ENCODE results near the gene KIAA0586.

Gene KIAA0586

DNA sequence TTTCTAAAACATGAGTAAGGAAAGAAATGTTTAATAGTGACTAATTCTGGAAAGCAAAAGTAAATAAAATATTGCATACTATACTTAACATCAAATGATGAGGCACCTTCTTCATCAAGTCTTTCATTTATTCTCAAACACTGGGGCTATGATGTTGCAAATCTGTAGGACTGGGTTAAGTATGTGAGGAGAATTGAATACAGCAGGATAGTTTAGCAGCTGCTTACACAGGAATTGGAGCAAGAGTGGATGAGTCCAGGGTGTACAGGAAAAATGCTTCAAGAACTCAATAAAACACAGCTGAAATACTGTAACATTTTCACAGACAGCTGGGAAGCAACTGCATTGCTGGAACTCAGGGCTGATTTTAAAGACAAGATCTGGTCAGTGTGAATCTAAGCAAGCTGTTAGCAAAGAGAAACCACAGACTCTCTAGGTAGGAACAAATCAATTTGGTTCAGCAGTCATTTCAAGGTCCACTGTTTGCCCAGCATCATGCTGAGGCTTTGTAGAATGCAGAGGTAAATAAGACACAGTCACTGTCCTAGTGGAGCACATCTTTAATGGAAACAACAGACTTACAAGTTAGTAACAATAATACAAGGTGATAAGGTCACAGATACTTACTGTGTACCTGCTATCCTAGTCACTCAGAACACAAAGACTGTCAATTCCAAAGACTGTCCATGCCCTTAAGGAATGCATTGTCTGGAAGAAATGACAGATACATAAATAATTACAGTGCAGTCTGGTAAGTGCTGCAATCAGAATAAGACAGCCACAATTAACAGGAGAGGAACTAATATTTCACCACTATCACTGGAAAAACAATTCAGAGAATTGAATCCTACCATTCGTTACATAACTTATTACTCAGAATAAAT, 113.5 kb downstream of the KIAA0586 start:
- no peaks in the 10 kb centered on the region for H3K36me3 ChIP-seq
- no peak overlapping the region for H3K4me3 ChIP-seq (ENCODE audit: low read depth, low read length)
- H3K27ac ChIP-seq, result no peak overlapping the region
- no peaks in the 10 kb centered on the region for H3K9me3 ChIP-seq (ENCODE audit: severe bottlenecking)
- TF ChIP-seq, protein P1, sequence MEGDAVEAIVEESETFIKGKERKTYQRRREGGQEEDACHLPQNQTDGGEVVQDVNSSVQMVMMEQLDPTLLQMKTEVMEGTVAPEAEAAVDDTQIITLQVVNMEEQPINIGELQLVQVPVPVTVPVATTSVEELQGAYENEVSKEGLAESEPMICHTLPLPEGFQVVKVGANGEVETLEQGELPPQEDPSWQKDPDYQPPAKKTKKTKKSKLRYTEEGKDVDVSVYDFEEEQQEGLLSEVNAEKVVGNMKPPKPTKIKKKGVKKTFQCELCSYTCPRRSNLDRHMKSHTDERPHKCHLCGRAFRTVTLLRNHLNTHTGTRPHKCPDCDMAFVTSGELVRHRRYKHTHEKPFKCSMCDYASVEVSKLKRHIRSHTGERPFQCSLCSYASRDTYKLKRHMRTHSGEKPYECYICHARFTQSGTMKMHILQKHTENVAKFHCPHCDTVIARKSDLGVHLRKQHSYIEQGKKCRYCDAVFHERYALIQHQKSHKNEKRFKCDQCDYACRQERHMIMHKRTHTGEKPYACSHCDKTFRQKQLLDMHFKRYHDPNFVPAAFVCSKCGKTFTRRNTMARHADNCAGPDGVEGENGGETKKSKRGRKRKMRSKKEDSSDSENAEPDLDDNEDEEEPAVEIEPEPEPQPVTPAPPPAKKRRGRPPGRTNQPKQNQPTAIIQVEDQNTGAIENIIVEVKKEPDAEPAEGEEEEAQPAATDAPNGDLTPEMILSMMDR (IDR thresholded peaks at IDR 0.05; ENCODE audit: low read depth, low read length), result no peak
- no peaks in the 10 kb centered on the region for H3K27me3 ChIP-seq (ENCODE audit: insufficient read depth, low read depth, severe bottlenecking)
- DNase-seq, result no peak

DNA sequence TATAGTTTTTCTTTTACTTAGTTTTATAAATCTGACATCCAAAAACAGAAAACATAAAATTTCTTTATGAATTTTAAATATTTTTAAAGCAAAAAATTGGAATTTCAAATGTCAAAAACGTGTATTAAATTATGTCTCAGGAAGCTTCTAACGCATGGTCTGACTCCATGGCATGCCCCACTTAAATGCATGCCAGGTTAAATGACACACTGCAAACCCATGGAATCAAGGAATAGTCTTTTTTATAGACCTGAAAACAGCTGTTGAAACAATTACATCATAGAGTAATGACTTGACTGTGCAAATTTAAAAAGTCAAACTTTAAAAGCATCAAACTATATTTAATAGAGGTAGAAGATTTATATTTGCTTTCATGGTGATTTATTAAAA, 114.1 kb downstream of the KIAA0586 start:
- H3K4me3 ChIP-seq (ENCODE audit: low read depth, low read length), result no peak overlapping the region
- DNase-seq, result no peak

DNA sequence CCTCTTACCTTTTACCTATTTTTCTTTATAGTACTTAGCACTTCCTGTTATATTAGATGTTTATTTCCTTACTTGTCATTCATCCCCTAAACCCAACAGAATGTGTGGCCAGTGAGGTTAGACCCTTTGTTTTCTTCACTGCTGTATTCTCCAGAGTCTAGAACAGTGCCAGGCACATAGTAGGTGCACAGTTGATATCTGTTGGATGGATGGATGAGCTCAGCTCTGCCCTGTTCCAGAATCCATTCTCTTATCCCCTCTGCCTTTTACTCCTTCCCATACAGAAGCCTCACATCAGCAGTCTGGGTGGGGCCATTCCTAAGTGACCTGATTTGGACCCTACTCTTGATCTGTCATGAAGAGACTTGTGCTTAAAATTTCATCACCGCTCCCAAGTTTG, 115.7 kb downstream of the KIAA0586 start:
- Histone ChIP-seq H3K4me3 (ENCODE audit: low read depth, low read length) (no peak overlapping the region), H3K9me3 (ENCODE audit: severe bottlenecking) (no peaks in the 10 kb centered on the region)
- TF ChIP-seq, protein P1 (IDR thresholded peaks at IDR 0.05; ENCODE audit: low read depth, low read length), result no peak

More for the DNA sequence above, 114.1 kb downstream of the KIAA0586 start:
- Histone ChIP-seq H3K27me3 (ENCODE audit: insufficient read depth, low read depth, severe bottlenecking) (no peaks in the 10 kb centered on the region), H3K9me3 (ENCODE audit: severe bottlenecking) (no peaks in the 10 kb centered on the region), H3K36me3 (no peaks in the 10 kb centered on the region), H3K27ac (no peak overlapping the region)
- TF ChIP-seq, protein P1 (IDR thresholded peaks at IDR 0.05; ENCODE audit: low read depth, low read length), result no peak

DNA sequence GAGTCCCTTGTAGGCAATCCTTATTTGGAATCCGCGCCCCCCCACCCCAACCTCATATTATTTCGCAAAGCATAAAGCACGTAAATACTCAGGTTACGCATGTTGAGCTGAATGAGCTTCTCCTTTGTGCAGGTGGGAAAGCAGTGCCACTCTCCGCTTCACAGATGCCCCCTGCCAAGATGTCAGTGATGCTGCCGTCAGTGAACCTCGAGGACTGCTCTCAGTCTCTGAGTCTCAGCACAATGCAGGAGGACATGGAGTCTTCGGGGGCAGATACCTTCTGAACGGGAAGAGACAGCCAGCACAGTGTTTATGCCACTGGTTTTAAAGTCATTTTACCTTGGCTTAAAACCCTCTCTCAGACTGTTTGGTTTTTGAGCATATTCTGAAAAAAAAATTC, 120.1 kb downstream of the KIAA0586 start:
- DNase-seq, result no peak

More for the DNA sequence above, 115.7 kb downstream of the KIAA0586 start:
- DNase-seq, result no peak
- Histone ChIP-seq H3K27ac (no peak overlapping the region), H3K36me3 (no peaks in the 10 kb centered on the region), H3K27me3 (ENCODE audit: insufficient read depth, low read depth, severe bottlenecking) (no peaks in the 10 kb centered on the region)

DNA sequence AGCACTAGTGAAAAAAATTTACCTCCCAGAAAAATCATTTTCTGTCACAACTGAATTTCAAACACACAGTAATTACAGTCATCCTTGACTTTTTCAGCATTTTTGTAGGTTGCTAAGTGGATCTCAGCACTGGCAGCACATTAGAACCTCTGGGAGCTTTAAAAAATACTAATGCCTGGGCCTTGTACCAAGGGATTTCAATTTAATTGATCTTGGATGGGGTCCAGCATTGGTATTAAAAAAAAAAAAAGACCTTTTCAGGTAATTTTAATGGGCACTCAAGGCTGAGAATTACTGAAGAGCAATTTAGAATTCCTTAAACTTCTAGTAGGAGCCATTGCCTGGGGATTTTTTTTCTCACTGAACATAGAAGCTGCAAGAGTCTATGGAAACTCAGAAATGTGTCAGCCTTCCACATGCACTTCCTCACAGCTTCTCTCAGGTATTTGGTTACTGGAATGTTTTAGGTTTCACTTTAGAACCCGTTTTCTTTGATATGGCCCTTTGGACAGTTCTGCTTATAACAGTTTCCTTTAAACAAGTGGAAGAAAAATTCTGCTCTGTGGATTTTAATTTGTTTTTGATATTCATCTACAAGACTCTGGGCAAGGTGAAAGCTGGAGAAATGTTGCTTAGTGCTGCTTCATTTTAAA, 121.7 kb downstream of the KIAA0586 start:
- Histone ChIP-seq H3K27ac (no peak overlapping the region), H3K9me3 (ENCODE audit: severe bottlenecking) (no peaks in the 10 kb centered on the region), H3K4me3 (ENCODE audit: low read depth, low read length) (no peak overlapping the region), H3K36me3 (no peaks in the 10 kb centered on the region), H3K27me3 (ENCODE audit: insufficient read depth, low read depth, severe bottlenecking) (no peaks in the 10 kb centered on the region)
- DNase-seq, result no peak
- TF ChIP-seq, protein P1 (IDR thresholded peaks at IDR 0.05; ENCODE audit: low read depth, low read length), result no peak

More for the DNA sequence above, 120.1 kb downstream of the KIAA0586 start:
- H3K27me3 ChIP-seq (ENCODE audit: insufficient read depth, low read depth, severe bottlenecking), result no peaks in the 10 kb centered on the region
- TF ChIP-seq, protein P1 (IDR thresholded peaks at IDR 0.05; ENCODE audit: low read depth, low read length), result no peak
- H3K36me3 ChIP-seq, result no peaks in the 10 kb centered on the region
- no peaks in the 10 kb centered on the region for H3K9me3 ChIP-seq (ENCODE audit: severe bottlenecking)
- H3K4me3 ChIP-seq (ENCODE audit: low read depth, low read length), result no peak overlapping the region
- H3K27ac ChIP-seq, result no peak overlapping the region

Measured in WERI-Rb-1 (cell line).